GM12878 (cell line): ENCODE measurements around the gene SPEG. TPM values are rescaled to one million over a fixed set of nuclear protein-coding genes. Genes with fewer than 3 reads are reported as not detected.

Experiments
- ATAC-seq: fragments of 200-7000 bp; cut with Tn5 transposase; 3 replicates; pipeline ENCODE4 v1.9.1; 2020; ENCODE audit warnings: mild to moderate bottlenecking, moderate library complexity
- BruUV-seq: library from RNA; stranded (reverse); fragments of 400-500 nt; replicated peaks from 2 replicates; lab custom pipeline; 2021; lab: Mats Ljungman, UMichigan
- CTCF ChIA-PET: fragments of 300-600 bp; sonication (Branson Sonifier 250); formaldehyde crosslinking; extraction: SDS; loops from one replicate; lab custom pipeline; 2021; ENCODE audit warnings: inconsistent platforms; lab: Yijun Ruan, JAX
- POLR2A ChIA-PET: fragments of 350-600 bp; formaldehyde crosslinking; extraction: SDS; loops from one replicate; lab custom pipeline; 2021; ENCODE audit warnings: inconsistent platforms; lab: Charles Lee
- RAD21 ChIA-PET: fragments of 300-600 bp; sonication (Branson Sonifier 250); formaldehyde crosslinking; loops from one replicate; lab custom pipeline; 2023; ENCODE audit warnings: antibody characterized with exemption; ENCODE audit not compliant: unreplicated experiment; lab: Charles Lee
- SMC1A ChIA-PET: fragments of 300-600 bp; sonication (Branson Sonifier 250); formaldehyde crosslinking; loops from one replicate; lab custom pipeline; 2023; ENCODE audit not compliant: unreplicated experiment, uncharacterized antibody; lab: Charles Lee
- DNase-seq: peaks from one replicate; pipeline ENCODE4 v3.0.0-alpha.2; 2011; ENCODE audit warnings: low read depth, low spot score
- FAIRE-seq: peaks from 3 replicates; lab custom pipeline; 2011; peaks lifted over from hg19 to GRCh38; lab: Jason Lieb, UNC
- H2AFZ ChIP-seq: 2 replicates; pipeline ENCODE4 v1.6.0; 2011; ENCODE audit warnings: low read depth, low read length, control low read depth; ENCODE audit not compliant: control insufficient read depth
- H3K27ac ChIP-seq: 2 replicates; pipeline ENCODE4 v1.5.1; 2011; ENCODE audit warnings: control low read depth; ENCODE audit not compliant: control insufficient read depth, insufficient read depth
- H3K27me3 ChIP-seq, 2 experiments: replicated peaks in 1 of 2; 2 replicates each; pipeline versions ENCODE4 v1.6.0 to v1.6.1; 2011; ENCODE audit warnings: low read length in 1 of 2; ENCODE audit not compliant: control insufficient read depth in 2 of 2, insufficient read depth in 2 of 2
- H3K36me3 ChIP-seq, 2 experiments: 2 replicates each; pipeline ENCODE4 v1.5.1; 2011; ENCODE audit warnings: low read length in 1 of 2; ENCODE audit not compliant: control insufficient read depth in 2 of 2, insufficient read depth in 2 of 2
- H3K4me1 ChIP-seq: 2 replicates; pipeline ENCODE4 v1.6.1; 2011; ENCODE audit warnings: mild to moderate bottlenecking, low read length, moderate library complexity, mixed read lengths; ENCODE audit not compliant: control insufficient read depth, insufficient read depth
- H3K4me2 ChIP-seq: 2 replicates; pipeline ENCODE4 v1.6.0; 2011; ENCODE audit warnings: control low read depth; ENCODE audit not compliant: control insufficient read depth, insufficient read depth
- H3K4me3 ChIP-seq: fragments of 200-600 bp; sonication (generic); 2 replicates; pipeline ENCODE4 v1.5.1; 2016
- H3K79me2 ChIP-seq: 2 replicates; pipeline ENCODE4 v1.6.0; 2011; ENCODE audit warnings: low read length; ENCODE audit not compliant: control insufficient read depth, insufficient read depth
- H3K9ac ChIP-seq: 2 replicates; pipeline ENCODE4 v1.8.0; 2011; ENCODE audit warnings: low read length, control low read depth, mixed read lengths; ENCODE audit not compliant: control insufficient read depth, insufficient read depth
- H3K9me3 ChIP-seq: replicated peaks from 3 replicates; pipeline ENCODE4 v1.5.1; 2011; ENCODE audit warnings: mild to moderate bottlenecking, low read length; ENCODE audit not compliant: control insufficient read depth, insufficient read depth
- H4K20me1 ChIP-seq: 2 replicates; pipeline ENCODE4 v1.6.0; 2011; ENCODE audit not compliant: control insufficient read depth, insufficient read depth
- ATF7 ChIP-seq: fragments of 450-650 bp; IDR thresholded peaks from 2 replicates; pipeline ENCODE4 v1.6.1; 2016; ENCODE audit warnings: low read depth, mild to moderate bottlenecking
- BRCA1 ChIP-seq: IDR thresholded peaks from 2 replicates; pipeline ENCODE4 v1.6.1; 2011; ENCODE audit warnings: low read depth, low read length, improper control_type of control experiment
- CBFB ChIP-seq: IDR thresholded peaks from 2 replicates; pipeline ENCODE4 v1.6.1; 2016; ENCODE audit warnings: antibody characterized with exemption, low read depth
- EGR1 ChIP-seq, 2 experiments: IDR thresholded peaks; 1 replicate in 1 of 2; 2 replicates in 1 of 2; pipeline ENCODE4 v1.6.1; 2011 to 2012; ENCODE audit warnings: low read depth in 2 of 2, low read length in 2 of 2, borderline replicate concordance in 1 of 2, mild to moderate bottlenecking in 1 of 2, moderate library complexity in 1 of 2
- JUNB ChIP-seq: IDR thresholded peaks from 2 replicates; pipeline ENCODE4 v1.6.1; 2016; ENCODE audit warnings: antibody characterized with exemption, mild to moderate bottlenecking
- JUND ChIP-seq: IDR thresholded peaks from 2 replicates; pipeline ENCODE4 v1.6.1; 2012; ENCODE audit warnings: low read depth, mild to moderate bottlenecking, low read length, improper control_type of control experiment, moderate library complexity
- MEF2B ChIP-seq: fragments of 450-650 bp; IDR thresholded peaks from 2 replicates; pipeline ENCODE4 v1.6.1; 2018; ENCODE audit warnings: mild to moderate bottlenecking, moderate library complexity; ENCODE audit not compliant: partially characterized antibody, poor library complexity, severe bottlenecking
- MYC ChIP-seq: IDR thresholded peaks from 2 replicates; pipeline ENCODE4 v1.6.1; 2011; ENCODE audit warnings: mild to moderate bottlenecking, low read length, moderate library complexity, inconsistent platforms; ENCODE audit not compliant: insufficient read depth, insufficient replicate concordance, insufficient read length, severe bottlenecking
- PKNOX1 ChIP-seq: fragments of 450-650 bp; IDR thresholded peaks from 2 replicates; pipeline ENCODE4 v1.6.1; 2016; ENCODE audit warnings: mild to moderate bottlenecking
- SMARCA5 ChIP-seq: fragments of 450-650 bp; IDR thresholded peaks from 2 replicates; pipeline ENCODE4 v1.6.1; 2017; ENCODE audit warnings: mild to moderate bottlenecking
- whole genome bisulfite sequencing: methylation state at CpG from one replicate; pipeline ENCODE4 v1.1.6; 2016; ENCODE audit warnings: low lambda C conversion rate; ENCODE audit not compliant: insufficient replicate concordance, insufficient coverage; ENCODE audit errors: missing lambda C conversion rate; 5-methylcytosine and 5-hydroxymethylcytosine counted together
- in situ Hi-C: fragments of 300-500 bp; cut with MboI; formaldehyde crosslinking; loops from 9 replicates; pipeline ENCODE4 v1.14.3; 2018; ENCODE audit warnings: mixed read lengths
- intact Hi-C: fragments of 100-400 bp; cut with micrococcal nuclease; formaldehyde crosslinking; loops from one replicate; pipeline ENCODE4 v1.14.2; 2022; ENCODE audit not compliant: unreplicated experiment
- polyA plus RNA-seq, 11 experiments: library from polyadenylated mRNA; depleted of rRNA in 4 of 11; unstranded in 6 of 11; stranded (reverse) in 5 of 11; fragments of >200 nt; fragmentation: Nextera tagmentation in 4 of 11; fragmentation: Illumina TruSeq in 1 of 11; extraction: Ambion mirVana in 4 of 11; extraction: Trizol in 1 of 11; gene quantifications; 1 replicate in 1 of 11; 2 replicates in 10 of 11; pipeline versions ENCODE4 v1.2.1 to v1.2.3, GENCODE V29; 2011 to 2016; ENCODE audit warnings: inconsistent platforms in 2 of 11, missing spikeins in 2 of 11, low read depth in 1 of 11
- total RNA-seq, 4 experiments: library from RNA; depleted of rRNA in 3 of 4; stranded (reverse); fragments of >200 nt in 3 of 4; fragmentation: Illumina TruSeq in 1 of 4; extraction: Trizol in 1 of 4; gene quantifications; 2 replicates each; pipeline versions ENCODE4 v1.2.1 to v1.2.3, GENCODE V29; 2013 to 2021
- TF ChIP-seq, protein P1 (sequence below): IDR thresholded peaks from 2 replicates; pipeline ENCODE4 v1.6.1; 2012; ENCODE audit warnings: mild to moderate bottlenecking, low read depth, low read length

The SPEG gene
- total and polyA plus RNA-seq, 10 of the 15 experiments (the other 5 are each of a cell fraction or from before 2014, with no cell fraction given) = 0.03 to 0.28 TPM; not detected in 8

- H3K36me3 ChIP-seq = no peaks in the 10 kb centered on the region
- ChIA-PET CTCF (interaction anchor here (1.2 kb wide), 1 partner anchor 10 kb away, joined by 6 read pairs; no protein-coding TSS in a partner anchor), RAD21 (no interaction called here), POLR2A (no interaction called here), SMC1A (no interaction called here)
- H3K9ac ChIP-seq = no peak overlapping the region
- intact Hi-C loops (no loop called here), in situ Hi-C loops (no loop called here)
- BruUV-seq = no TSS peak
- FAIRE-seq (no peak), ATAC-seq (no peak), DNase-seq (no peak)
- no peak overlapping the region for H3K4me2 ChIP-seq
- H3K4me1 ChIP-seq = no peaks in the 10 kb centered on the region
- H3K27me3 ChIP-seq = no peaks in the 10 kb centered on the region; a peak in 2 of 4 replicates
- no peaks in the 10 kb centered on the region for H3K9me3 ChIP-seq
- no peaks in the 10 kb centered on the region for H3K79me2 ChIP-seq
- 0% methylated on average over 5 of the region's 5 CpGs for WGBS
- no peak overlapping the region for H3K27ac ChIP-seq
- H3K4me3 ChIP-seq = no peak overlapping the region
- no peak overlapping the region for H2AFZ ChIP-seq
- TF ChIP-seq MYC (no peak), CBFB (no peak), ATF7 (no peak), PKNOX1 (no peak), BRCA1 (no peak), MEF2B (no peak), EGR1 (IDR thresholded peaks at IDR 0.05; ENCODE audit: borderline replicate concordance in 1 of 2, low read depth in 2 of 2, low read length in 2 of 2) (no peak), JUND (no peak), JUNB (no peak), SMARCA5 (no peak)
- TF ChIP-seq, protein P1, sequence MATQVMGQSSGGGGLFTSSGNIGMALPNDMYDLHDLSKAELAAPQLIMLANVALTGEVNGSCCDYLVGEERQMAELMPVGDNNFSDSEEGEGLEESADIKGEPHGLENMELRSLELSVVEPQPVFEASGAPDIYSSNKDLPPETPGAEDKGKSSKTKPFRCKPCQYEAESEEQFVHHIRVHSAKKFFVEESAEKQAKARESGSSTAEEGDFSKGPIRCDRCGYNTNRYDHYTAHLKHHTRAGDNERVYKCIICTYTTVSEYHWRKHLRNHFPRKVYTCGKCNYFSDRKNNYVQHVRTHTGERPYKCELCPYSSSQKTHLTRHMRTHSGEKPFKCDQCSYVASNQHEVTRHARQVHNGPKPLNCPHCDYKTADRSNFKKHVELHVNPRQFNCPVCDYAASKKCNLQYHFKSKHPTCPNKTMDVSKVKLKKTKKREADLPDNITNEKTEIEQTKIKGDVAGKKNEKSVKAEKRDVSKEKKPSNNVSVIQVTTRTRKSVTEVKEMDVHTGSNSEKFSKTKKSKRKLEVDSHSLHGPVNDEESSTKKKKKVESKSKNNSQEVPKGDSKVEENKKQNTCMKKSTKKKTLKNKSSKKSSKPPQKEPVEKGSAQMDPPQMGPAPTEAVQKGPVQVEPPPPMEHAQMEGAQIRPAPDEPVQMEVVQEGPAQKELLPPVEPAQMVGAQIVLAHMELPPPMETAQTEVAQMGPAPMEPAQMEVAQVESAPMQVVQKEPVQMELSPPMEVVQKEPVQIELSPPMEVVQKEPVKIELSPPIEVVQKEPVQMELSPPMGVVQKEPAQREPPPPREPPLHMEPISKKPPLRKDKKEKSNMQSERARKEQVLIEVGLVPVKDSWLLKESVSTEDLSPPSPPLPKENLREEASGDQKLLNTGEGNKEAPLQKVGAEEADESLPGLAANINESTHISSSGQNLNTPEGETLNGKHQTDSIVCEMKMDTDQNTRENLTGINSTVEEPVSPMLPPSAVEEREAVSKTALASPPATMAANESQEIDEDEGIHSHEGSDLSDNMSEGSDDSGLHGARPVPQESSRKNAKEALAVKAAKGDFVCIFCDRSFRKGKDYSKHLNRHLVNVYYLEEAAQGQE = no peak
- H4K20me1 ChIP-seq = no peaks in the 10 kb centered on the region
Observed at GRCh38 chr2:219398721-219399363, 35.8 kb upstream of the SPEG start.
